B cell (primary cell): ENCODE data around the gene ZNF816. TPM values are rescaled to one million over a fixed set of nuclear protein-coding genes. Genes with fewer than 3 reads are reported as not detected.

Experiments
- ATAC-seq: fragments of 200-7000 bp; cut with Tn5 transposase; one replicate; pipeline ENCODE4 v1.10.0; 2021; ENCODE audit warnings: low read depth, mild to moderate bottlenecking, moderate number of reproducible peaks, moderate library complexity
- CTCF ChIA-PET: fragments of 350-600 bp; sonication (Branson Sonifier 250); formaldehyde crosslinking; loops from one replicate; lab custom pipeline; 2021; ENCODE audit warnings: antibody characterized with exemption, inconsistent platforms; lab: Charles Lee
- POLR2A ChIA-PET: fragments of 350-600 bp; sonication (Branson Sonifier 250); formaldehyde crosslinking; loops from one replicate; lab custom pipeline; 2021; ENCODE audit warnings: antibody characterized with exemption; lab: Charles Lee
- DNase-seq: peaks from one replicate; pipeline ENCODE4 v3.0.0; 2013
- H2AFZ ChIP-seq: 2 replicates; pipeline ENCODE4 v1.6.1; 2012; ENCODE audit warnings: mild to moderate bottlenecking, low read depth, low read length; ENCODE audit not compliant: insufficient read depth, poor library complexity, severe bottlenecking
- H3K27ac ChIP-seq, 2 donors: 1 replicate in 1 of 2; 2 replicates in 1 of 2; pipeline ENCODE4 v1.5.1; 2012 to 2013; ENCODE audit warnings: low read length in 2 of 2, mild to moderate bottlenecking in 2 of 2, moderate library complexity in 1 of 2
- H3K27me3 ChIP-seq, 4 experiments: fragments of 200-600 bp in 1 of 4; sonication (generic) in 1 of 4; replicated peaks in 1 of 4; 1 replicate in 2 of 4; 2 replicates in 2 of 4; pipeline versions ENCODE4 v1.6.1 to v1.7.0; 2013 to 2016; ENCODE audit warnings: low read length in 3 of 4, mild to moderate bottlenecking in 2 of 4, mixed read lengths in 1 of 4, moderate library complexity in 1 of 4; ENCODE audit not compliant: insufficient read depth in 4 of 4, control insufficient read depth in 3 of 4; ENCODE audit errors: control extremely low read depth in 1 of 4
- H3K36me3 ChIP-seq, 2 experiments: replicated peaks in 1 of 2; 1 replicate in 1 of 2; 2 replicates in 1 of 2; pipeline versions ENCODE4 v1.6.1 to v1.7.1; 2013; ENCODE audit warnings: low read length in 1 of 2; ENCODE audit not compliant: insufficient read depth in 2 of 2, control insufficient read depth in 1 of 2; ENCODE audit errors: control extremely low read depth in 1 of 2, extremely low read depth in 1 of 2
- H3K4me1 ChIP-seq, 2 donors: fragments of 200-600 bp in 1 of 2; sonication (generic) in 1 of 2; 1 replicate in 1 of 2; 2 replicates in 1 of 2; pipeline versions ENCODE4 v1.5.1 to v1.6.1; 2013 to 2017; ENCODE audit warnings: low read length in 2 of 2; ENCODE audit not compliant: control insufficient read depth in 2 of 2, insufficient read depth in 2 of 2
- H3K4me2 ChIP-seq: replicated peaks from 2 replicates; pipeline ENCODE3; 2012; ENCODE audit warnings: mild to moderate bottlenecking, low read depth, low read length; ENCODE audit not compliant: poor library complexity, severe bottlenecking
- H3K4me3 ChIP-seq, 5 experiments: fragments of 200-600 bp in 1 of 5; sonication (generic) in 1 of 5; 1 replicate in 3 of 5; 2 replicates in 2 of 5; pipeline versions ENCODE4 v1.5.1 to v1.7.0; 2011 to 2016; ENCODE audit warnings: low read length in 4 of 5, mild to moderate bottlenecking in 4 of 5, low read depth in 2 of 5, control low read depth in 1 of 5, moderate library complexity in 1 of 5; ENCODE audit not compliant: insufficient read depth in 1 of 5; ENCODE audit errors: control extremely low read depth in 1 of 5, extremely low read depth in 1 of 5
- H3K79me2 ChIP-seq: fragments of 200-600 bp; sonication (generic); one replicate; pipeline ENCODE4 v1.6.0; 2016; ENCODE audit warnings: low read length; ENCODE audit not compliant: control insufficient read depth, insufficient read depth
- H3K9ac ChIP-seq: fragments of 200-600 bp; sonication (generic); 2 replicates; pipeline ENCODE4 v1.6.1; 2017; ENCODE audit warnings: mild to moderate bottlenecking, low read length, moderate library complexity
- H3K9me3 ChIP-seq, 3 donors: one replicate each; pipeline versions ENCODE4 v1.6.1 to v1.7.1; 2013; ENCODE audit warnings: low read length in 2 of 3; ENCODE audit not compliant: control insufficient read depth in 2 of 3, insufficient read depth in 1 of 3; ENCODE audit errors: control extremely low read depth in 1 of 3
- H4K20me1 ChIP-seq: 2 replicates; pipeline ENCODE4 v1.6.0; 2012; ENCODE audit warnings: mild to moderate bottlenecking, low read length; ENCODE audit not compliant: insufficient read depth, control insufficient read depth, poor library complexity, severe bottlenecking
- H3K27ac Mint-ChIP-seq: one replicate; pipeline ENCODE4 v1.8.0; 2021; ENCODE audit warnings: mixed read lengths
- H3K27me3 Mint-ChIP-seq: one replicate; pipeline ENCODE4 v1.8.0; 2021; ENCODE audit warnings: mixed read lengths
- H3K4me1 Mint-ChIP-seq: one replicate; pipeline ENCODE4 v1.8.0; 2021; ENCODE audit warnings: mixed read lengths
- H3K4me3 Mint-ChIP-seq: one replicate; pipeline ENCODE4 v1.8.0; 2021; ENCODE audit warnings: mixed read lengths
- H3K9me3 Mint-ChIP-seq: one replicate; pipeline ENCODE4 v1.8.0; 2022; ENCODE audit warnings: mixed read lengths; ENCODE audit not compliant: insufficient read depth
- EZH2 ChIP-seq: IDR thresholded peaks from 2 replicates; pipeline ENCODE4 v1.6.1; 2012; ENCODE audit warnings: borderline replicate concordance, low read depth, mild to moderate bottlenecking, moderate library complexity, low read length; ENCODE audit not compliant: insufficient read depth, poor library complexity, severe bottlenecking
- WGBS: methylation state at CpG from one replicate; pipeline ENCODE4 v1.1.5; 2013; ENCODE audit warnings: missing lambda C conversion rate; ENCODE audit not compliant: insufficient coverage; 5-methylcytosine and 5-hydroxymethylcytosine counted together
- intact Hi-C: fragments of 100-400 bp; cut with micrococcal nuclease; formaldehyde crosslinking; loops from one replicate; pipeline ENCODE4 v1.10.0; 2022
- polyA plus RNA-seq: library from polyadenylated mRNA; depleted of rRNA; stranded (reverse); fragments of >200 nt; gene quantifications from 2 replicates; pipeline ENCODE4 v1.2.3, GENCODE V29; 2012
- total RNA-seq, 2 donors: library from RNA; stranded (reverse); fragments of 120-200 nt in 1 of 2; gene quantifications; 1 replicate in 1 of 2; 2 replicates in 1 of 2; pipeline versions ENCODE4 v1.2.3 to v1.2.4, GENCODE V29; 2013 to 2022
- TF ChIP-seq, protein P1 (sequence below): fragments of 200-600 bp; IDR thresholded peaks from one replicate; pipeline ENCODE4 v1.8.0; 2022; ENCODE audit warnings: antibody characterized with exemption, mild to moderate bottlenecking

ZNF816 gene
- total and polyA plus RNA-seq, 2 donors (not counting 1 experiment from before 2014, with no cell fraction given): 4.5 to 25.0 TPM

- peak overlapping the region; percentile 76 for H3K4me2 ChIP-seq
- H3K79me2 ChIP-seq: no peaks in the 10 kb centered on the region
- intact Hi-C loops: loop anchor here (1.0 to 10.0 kb wide), 3 partner anchors 29 to 202 kb away; partner anchors contain the start of gene ZNF665
- ChIA-PET POLR2A (no interaction called here), CTCF (no interaction called here)
- ATAC-seq (no peak), DNase-seq (no peak)
- H3K4me1 ChIP-seq: peaks cover 8 to 14% of the 10 kb centered on the region in 2 donors
- H3K27me3 Mint-ChIP-seq: peaks cover 7% of the 10 kb centered on the region
- peak overlapping the region; percentile 60 for H3K9ac ChIP-seq
- H3K4me3 Mint-ChIP-seq: peak overlapping the region; percentile 84
- peak overlapping the region in 4 of 5 experiments; percentile 33 to 64 (median 54) for H3K4me3 ChIP-seq
- peaks cover 0 to 62% (median 0%) of the 10 kb centered on the region in 3 donors for H3K9me3 ChIP-seq
- H3K9me3 Mint-ChIP-seq: peaks cover 5% of the 10 kb centered on the region
- peaks cover 14% of the 10 kb centered on the region for H3K4me1 Mint-ChIP-seq
- H3K27ac ChIP-seq: no peak overlapping the region
- no peaks in the 10 kb centered on the region for H4K20me1 ChIP-seq
- no peaks in the 10 kb centered on the region for H3K36me3 ChIP-seq
- peaks cover 0 to 10% (median 1%) of the 10 kb centered on the region in 4 experiments for H3K27me3 ChIP-seq
- peak overlapping the region; percentile 59 for H2AFZ ChIP-seq
- TF ChIP-seq EZH2: no peak
- TF ChIP-seq, protein P1, sequence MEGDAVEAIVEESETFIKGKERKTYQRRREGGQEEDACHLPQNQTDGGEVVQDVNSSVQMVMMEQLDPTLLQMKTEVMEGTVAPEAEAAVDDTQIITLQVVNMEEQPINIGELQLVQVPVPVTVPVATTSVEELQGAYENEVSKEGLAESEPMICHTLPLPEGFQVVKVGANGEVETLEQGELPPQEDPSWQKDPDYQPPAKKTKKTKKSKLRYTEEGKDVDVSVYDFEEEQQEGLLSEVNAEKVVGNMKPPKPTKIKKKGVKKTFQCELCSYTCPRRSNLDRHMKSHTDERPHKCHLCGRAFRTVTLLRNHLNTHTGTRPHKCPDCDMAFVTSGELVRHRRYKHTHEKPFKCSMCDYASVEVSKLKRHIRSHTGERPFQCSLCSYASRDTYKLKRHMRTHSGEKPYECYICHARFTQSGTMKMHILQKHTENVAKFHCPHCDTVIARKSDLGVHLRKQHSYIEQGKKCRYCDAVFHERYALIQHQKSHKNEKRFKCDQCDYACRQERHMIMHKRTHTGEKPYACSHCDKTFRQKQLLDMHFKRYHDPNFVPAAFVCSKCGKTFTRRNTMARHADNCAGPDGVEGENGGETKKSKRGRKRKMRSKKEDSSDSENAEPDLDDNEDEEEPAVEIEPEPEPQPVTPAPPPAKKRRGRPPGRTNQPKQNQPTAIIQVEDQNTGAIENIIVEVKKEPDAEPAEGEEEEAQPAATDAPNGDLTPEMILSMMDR: no peak
- H3K27ac Mint-ChIP-seq: no peak overlapping the region
- WGBS: 30% methylated on average over 26 of the region's 26 CpGs
Measured at GRCh38 chr19:52992109-52993004, 29.7 kb upstream of the ZNF816 start.

DNA sequence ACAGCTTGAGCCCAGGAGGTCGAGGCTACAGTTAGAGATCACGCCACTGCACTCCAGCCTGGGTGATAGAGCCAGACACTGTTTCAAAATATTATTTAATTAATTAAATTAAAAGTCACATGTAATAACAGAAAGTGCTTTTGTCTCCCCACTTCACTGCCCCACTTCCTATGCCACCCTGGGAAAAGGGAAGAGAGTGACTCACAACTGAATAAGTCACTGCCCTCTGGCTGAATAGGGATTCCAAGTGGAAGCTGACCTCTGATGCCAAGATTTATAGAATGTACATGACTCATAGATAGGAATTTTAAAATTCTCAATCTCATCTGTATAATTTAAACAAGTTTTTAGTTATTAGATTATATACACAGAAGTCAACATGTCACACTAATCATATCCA, 28.8 kb upstream of the ZNF816 start:
- no CpG with 5 or more reads among the region's 2 CpGs for WGBS
- TF ChIP-seq, protein P1: no peak
- no peak for TF ChIP-seq EZH2

More for the DNA sequence above, 28.8 kb upstream of the ZNF816 start:
- Histone ChIP-seq H3K27me3 (peaks cover 0 to 10% (median 1%) of the 10 kb centered on the region in 4 experiments), H3K4me1 (peaks cover 8 to 14% of the 10 kb centered on the region in 2 donors), H3K9me3 (peaks cover 0 to 58% (median 0%) of the 10 kb centered on the region in 3 donors), H3K9ac (no peak overlapping the region), H3K79me2 (no peaks in the 10 kb centered on the region), H4K20me1 (no peaks in the 10 kb centered on the region), H3K4me2 (no peak overlapping the region), H2AFZ (no peak overlapping the region), H3K36me3 (no peaks in the 10 kb centered on the region), H3K4me3 (no peak overlapping the region), H3K27ac (no peak overlapping the region)
- DNase-seq (no peak), ATAC-seq (no peak)
- peaks cover 14% of the 10 kb centered on the region for H3K4me1 Mint-ChIP-seq
- intact Hi-C loops: loop anchor here (10.0 kb wide), 1 partner anchor 203 kb away; the partner anchor contains the start of gene ZNF665
- H3K4me3 Mint-ChIP-seq: peak overlapping the region; percentile 23
- H3K27ac Mint-ChIP-seq: no peak overlapping the region
- H3K9me3 Mint-ChIP-seq: peaks cover 11% of the 10 kb centered on the region
- POLR2A ChIA-PET: no interaction called here
- CTCF ChIA-PET: interaction anchor here (0.6 kb wide), 1 partner anchor 84 kb away, joined by 3 read pairs; no protein-coding TSS in a partner anchor
- H3K27me3 Mint-ChIP-seq: peaks cover 7% of the 10 kb centered on the region
